DMS53 (cell line): ENCODE data around the gene EXPH5.
"Not testable (repeated sequence)": the region's sequence is repeated elsewhere in the genome, so short reads cannot be mapped to it uniquely, and the experiment has no call there.

Source experiments
- DNase-seq: peaks from one replicate; lab custom pipeline; 2025; lab: John Stamatoyannopoulos, UW

Gene EXPH5, protein sequence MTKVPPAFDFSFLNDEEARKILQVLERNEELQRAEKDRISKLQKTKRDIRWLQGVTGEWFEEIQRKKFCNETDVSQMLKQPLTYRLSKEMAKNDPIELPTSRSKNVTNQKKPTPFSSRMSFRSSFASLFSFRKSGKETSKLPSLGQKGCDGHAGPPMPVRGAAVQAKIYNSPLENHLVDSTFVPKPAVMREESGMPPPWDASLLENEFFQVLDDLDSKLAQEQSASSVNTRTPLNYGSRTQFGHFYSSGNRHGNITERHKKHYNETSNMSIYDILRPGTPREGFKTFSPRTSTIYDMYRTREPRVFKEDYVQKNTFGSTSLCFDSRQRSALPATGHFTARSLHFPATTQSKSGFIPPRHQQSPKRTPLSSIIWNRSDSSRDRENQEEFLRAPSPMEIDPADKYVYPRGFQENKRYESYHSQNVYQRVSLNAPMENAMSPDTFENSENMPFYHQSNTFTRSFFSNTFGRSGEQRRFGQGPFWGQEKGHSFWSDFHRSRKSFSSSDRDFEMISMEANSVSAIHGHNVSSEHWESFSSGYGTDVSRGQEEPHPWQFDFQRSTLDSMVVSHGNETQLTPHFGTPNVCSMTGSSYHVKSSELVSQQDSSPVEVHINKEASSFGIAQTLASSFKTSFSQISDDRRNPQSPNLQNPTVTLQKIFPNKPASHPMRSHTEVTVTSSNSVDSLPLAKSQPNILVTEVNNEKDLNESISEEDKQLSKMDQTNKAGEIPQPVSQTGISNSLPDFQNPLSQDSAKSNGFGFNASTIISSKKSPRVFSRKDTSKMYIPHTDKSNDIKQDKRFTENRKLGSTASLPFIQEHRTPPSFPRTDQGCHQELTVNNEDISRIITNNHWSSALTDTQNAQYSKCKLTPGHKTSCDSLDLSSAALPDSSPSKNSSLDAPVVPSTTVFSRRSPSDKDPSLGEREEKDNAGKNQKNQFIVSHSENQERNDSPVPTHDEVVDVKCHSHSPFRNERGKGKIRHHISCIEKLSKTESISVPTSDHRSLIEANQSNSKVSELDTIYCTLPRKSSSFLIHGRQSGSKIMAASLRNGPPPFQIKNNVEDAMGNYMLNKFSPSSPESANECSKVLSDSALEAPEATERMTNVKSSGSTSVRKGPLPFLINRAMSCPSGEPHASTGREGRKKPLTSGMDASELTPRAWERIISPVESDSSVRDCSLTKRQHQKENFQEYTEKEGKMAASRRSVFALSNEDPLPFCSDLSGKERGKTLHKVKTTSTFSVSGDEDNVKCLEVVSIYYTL (N-terminal part only)

DNA sequence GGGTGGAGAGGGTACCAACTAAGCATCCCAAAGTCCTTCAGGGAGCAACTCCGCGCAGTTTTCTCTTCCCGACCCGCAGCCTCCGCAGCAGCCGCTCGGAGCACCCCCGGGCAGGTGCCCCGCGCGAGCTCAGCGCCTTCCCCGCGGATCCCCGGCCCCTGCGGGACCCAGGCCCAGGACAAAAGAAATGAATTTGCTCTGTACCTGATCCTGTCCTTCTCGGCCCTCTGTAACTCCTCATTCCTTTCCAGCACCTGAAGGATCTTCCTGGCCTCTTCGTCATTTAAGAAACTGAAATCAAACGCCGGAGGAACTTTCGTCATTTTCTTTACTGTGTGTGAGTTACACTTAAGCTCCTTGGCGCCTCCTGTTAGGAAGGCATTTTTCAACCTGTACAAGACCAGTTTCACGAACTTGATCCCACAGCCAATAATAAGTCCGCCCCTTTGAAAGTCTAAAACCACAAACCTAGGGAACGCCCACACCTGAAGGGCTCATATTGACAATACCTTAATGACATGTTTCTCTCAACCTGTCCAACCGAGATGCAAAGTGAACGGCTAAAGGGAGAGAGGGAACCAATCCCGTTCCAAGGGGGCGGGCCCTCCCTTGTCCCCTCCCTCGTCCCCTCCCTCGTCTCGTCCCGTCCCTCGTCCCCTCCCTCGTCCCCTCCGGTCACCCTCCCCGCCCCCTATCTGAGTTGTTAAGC, at the start of gene EXPH5:
TSS of gene EXPH5 (minus strand) at position 555 of the 709 bp plus-strand sequence. CDS start at position 323, 232 bp downstream.
- DNase-seq: peak; percentile 99

DNA sequence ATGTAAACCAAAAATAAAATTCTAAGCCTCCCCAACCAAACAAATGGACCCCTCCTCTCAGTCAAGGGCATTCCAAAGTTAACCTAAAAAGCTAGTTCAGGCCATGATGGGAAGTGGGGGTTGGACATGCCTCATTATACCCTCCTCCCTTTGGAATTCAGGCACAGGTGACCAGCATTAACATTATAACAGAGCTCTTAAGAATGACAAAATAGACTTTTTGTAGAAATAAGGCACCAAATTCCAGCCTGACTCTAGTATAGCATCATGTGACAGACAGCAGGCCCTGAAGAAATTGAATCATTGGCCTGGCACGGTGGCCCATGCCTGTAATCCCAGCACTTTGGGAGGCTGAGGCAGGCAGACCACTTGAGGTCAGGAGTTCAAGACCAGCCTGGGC, 48.2 kb upstream of the EXPH5 start:
- not testable (repeated sequence) for DNase-seq

DNA sequence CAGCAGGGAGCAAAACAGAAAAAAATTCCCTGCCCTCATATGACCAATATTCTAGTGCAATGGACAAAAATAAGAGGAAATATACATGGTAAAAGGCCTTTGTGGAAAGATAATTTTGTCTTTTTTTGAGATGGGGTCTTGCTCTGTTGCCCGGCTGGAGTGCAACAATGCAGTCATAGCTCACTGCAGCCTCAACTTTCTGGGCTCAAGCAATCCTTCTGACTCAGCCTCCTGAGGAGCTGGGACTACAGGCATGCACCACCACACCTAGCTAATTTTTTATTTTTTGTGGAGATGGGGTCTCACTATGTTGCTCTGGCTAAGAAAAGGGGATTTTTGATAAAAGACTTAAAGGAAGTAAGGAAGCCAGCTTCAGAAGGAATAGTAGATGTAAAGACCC, 45.6 kb upstream of the EXPH5 start:
- DNase-seq: no peak

DNA sequence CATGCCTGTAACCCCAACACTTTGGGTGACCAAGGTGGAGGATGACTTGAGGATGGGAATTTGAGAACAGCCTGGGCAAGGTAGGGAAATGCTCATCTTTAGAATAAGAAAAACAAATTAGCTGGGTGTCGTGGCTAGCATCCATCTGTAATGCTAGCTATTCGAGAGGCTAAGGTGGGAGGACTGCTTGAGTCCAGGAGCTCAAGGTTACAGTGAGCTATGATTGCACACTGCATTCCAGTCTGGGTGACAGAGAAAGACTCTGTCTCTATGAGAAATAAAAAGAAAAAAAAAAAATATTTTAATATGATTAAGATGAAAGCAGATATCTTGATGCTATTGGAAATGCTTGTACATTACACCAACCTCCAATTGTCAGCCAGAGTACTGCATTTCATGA, 42.7 kb upstream of the EXPH5 start:
- no peak for DNase-seq

DNA sequence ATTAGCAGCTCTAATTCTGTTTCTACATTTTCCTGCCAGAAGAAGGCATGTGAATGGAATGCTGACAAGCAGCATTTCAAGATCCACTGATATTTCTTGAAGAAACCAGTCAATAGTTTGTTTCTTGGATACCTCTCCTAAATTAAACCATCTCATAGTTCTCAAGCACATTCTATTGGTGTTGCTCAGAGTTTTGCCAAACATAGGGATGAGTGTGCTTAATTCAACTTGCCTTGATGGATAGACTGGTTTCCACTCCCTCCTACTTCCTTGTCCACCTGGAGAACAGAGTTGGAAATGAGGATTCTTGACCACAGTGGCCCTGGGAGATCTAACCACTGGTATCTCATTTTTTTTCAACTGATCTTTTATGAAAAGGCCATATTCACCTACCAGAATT, 41.5 kb upstream of the EXPH5 start:
- DNase-seq: no peak

DNA sequence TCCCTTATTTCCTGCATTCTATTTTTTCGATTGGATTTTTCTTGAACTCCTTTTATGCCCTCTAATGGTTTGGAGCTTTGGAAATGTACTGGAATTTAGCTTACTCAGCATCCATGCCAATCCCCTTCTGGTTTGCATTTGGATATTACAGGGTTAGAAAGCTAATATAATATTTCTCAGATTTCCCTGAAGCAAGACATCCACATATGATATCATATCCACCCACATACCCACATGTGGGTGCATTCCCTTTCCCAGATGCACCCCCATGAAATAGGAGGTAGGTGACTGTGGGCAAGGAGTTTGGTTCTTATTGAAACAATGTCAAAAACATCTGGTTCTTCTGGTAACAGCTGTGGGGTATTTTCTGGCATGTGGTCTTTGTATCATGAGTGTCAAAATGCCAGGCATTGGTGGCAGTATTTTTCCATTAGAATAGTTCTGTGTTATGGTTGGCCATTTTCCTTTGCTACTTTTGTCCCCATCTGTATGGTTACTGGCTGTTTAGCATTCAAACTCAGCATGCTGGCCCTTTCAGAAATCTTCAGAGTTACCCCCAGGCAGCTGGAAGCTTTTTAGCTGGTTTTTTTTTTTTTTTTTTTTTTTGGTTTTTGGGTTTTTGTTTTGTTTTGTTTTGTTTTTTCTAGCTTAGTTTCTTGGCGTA, 38.6 kb upstream of the EXPH5 start:
- no peak for DNase-seq

DNA sequence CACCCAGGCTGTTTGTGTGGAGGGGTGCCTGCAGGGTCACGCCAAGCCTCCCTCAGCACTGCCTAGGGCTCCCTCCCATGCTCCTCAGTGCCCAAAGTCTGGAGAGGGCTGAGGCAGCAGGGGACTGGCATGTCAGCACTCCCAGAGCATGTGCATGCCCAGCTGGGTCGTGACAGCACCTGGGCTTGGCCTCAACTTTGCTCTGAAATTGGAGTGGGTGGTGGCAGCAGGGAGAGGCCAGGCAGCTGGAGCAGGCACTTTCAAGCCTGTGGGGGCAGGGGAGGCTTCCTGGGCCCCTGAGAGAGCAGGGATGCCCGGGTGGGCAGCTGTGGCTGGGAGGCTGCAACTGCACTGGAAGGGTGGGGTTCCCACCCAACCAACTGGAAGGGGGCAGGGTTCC, 35.7 kb upstream of the EXPH5 start:
- DNase-seq: no peak

DNA sequence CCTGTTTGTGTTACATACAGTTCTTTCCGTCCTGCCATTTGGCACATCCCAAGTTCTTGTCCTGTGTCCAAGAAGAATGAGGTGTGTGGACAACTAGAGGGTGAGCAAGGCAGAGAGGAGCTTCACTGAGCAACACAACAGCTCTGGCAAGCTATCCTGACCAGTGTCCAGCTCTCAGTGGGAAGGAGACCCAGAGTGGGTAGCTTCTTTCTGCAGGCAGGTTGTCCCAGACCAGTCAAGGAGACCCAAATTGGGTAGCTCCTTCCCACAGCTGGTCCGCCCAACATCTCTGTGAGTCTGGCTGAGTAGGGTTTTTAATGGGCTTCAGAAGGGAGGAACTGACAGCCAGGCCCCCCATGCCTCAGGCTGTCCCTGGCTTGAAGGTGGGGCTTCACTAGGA, 35.2 kb upstream of the EXPH5 start:
- DNase-seq: peak; percentile 11

DNA sequence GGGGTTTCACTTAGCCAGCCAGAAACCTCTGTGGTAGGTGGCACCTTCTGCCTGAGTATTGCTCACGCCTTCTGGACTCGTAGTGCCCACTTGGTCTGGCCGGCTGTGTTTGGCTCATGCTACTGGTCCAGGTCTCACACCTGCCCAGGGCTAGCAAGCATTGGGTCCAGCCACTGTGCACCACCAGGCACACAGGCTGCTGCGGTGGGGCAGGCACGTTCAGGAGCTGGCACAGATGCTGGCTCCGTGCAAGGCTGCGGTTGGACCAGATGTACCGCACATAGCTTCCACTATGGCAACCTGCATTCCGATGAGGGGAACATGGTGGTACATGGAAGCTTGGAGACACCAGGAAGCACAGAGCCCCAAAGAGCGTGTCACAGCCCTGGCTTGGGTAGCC, 34.8 kb upstream of the EXPH5 start:
- DNase-seq: no peak

DNA sequence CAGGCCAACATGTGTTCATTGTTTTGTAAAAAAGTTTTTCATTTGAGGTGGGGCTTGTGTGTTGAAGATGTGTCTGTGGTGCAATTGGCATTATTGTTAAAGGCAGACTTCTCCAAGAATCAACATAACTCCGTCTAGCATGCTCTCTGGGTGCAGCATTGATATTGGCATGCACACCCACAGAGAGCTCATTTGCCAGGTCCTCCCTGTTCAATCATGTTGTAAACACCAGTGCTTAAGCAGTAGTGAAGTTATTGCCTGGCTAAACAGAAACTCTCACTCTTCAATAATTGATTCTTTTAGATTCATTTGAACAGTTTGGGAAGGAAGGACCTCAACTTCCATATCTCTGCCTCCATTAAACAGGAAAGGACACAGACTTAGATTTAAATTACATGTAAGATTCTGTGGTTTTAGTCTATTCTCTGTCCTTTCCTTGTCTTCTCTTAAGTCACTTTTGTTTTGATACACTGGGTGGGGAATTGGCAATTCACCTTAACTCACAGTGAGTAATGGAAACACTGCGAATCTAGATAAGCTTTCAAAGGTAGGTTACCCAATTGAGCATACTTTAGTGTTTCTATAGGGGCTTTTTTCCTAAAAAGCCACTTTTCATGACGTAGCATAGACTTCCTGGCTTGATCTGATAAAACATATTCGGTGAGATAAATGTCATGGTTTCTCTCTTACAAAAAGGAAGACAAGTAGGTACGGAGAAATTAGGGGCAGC, 30.8 kb upstream of the EXPH5 start:
- DNase-seq: no peak

DNA sequence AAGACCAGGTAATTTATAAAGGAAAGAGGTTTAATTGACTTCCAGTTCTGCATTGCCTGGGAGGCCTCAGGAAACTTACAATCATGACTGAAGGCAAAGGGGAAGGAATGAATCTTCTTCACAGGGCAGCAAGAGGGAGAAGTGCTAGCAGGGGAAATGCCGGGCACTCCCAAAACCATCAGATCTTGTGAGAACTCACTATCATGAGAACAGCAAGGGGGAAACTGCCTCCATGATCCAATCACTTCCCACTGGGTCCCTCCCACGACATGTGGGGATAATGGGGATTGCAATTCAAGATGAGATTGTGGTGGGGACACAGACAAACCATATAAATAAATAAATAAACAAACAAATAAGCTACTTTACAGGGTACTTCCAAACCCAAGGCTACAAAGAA, 28.8 kb upstream of the EXPH5 start:
- DNase-seq: no peak

DNA sequence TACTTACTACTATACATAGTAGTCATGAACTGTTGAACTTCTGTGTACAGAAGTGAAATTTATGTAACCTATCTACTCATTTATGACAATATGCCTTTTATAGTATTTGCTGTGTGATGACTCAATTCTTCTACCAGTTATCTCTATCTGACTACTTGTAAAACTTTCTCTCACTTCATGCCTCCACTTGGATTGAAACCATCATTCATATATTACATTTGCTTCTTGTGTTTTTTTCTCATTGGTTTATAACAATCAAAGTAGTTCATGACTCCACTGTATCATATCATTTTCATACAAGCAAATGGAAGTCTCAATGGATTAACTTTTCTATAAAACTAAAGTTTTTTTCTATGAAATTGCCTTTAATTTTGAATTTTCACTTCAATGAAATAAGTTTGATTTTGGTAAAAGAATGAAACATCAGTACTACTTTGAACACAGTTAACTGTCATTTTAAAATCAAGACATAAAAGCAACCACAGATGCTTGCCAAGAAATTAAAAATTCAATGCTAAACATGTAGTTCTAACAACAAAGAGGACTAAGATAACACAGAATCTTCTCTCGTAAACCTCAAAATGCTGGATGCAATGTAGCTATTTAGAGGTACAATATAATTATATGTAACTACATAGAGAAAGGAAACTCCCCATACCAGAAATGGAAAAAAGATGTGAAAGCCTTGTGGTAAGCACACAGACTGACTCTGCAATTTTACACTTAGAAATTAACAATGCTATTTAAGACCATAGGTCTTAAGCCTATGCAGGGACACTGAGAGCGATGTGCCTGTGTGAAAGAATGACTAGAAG, 27.6 kb upstream of the EXPH5 start:
- peak; percentile 40 for DNase-seq

DNA sequence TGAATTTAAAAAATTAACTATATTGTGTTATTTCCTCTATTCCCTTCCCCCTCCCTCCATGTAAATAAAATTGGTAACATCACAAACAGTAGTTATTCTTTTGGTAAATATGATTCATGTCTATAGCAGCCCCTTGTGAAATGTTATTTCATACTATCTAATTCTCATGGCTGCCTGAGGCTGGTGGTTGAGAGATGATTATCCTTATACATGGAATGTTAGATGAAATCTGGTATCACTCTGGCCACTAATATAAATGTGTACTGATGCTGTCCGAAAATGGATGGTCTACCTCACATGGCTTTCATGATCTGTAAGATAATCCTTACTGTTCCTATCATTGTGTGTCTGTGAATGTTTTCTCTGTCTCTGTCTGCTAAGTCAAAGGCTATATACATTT, 25.0 kb upstream of the EXPH5 start:
- no peak for DNase-seq

DNA sequence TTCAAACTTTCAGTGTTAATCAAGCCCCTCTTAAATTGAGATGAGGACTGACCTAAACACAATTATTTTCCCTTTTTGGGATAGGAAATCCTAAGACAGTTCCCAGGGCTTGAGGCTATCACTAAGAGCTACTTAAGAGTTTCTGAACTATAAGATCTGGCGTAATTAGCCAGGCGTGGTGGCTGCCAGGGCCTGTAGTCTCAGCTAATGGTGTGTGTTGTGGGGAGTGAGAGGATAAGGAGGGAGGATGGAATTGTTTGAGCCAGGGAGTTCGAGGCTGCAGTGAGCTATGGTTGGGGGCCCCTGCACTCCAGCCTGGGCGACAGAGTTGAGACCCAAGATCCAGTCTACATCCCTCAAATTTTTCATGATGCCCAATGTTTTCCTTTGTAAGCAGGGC, 23.5 kb upstream of the EXPH5 start:
- DNase-seq: no peak

DNA sequence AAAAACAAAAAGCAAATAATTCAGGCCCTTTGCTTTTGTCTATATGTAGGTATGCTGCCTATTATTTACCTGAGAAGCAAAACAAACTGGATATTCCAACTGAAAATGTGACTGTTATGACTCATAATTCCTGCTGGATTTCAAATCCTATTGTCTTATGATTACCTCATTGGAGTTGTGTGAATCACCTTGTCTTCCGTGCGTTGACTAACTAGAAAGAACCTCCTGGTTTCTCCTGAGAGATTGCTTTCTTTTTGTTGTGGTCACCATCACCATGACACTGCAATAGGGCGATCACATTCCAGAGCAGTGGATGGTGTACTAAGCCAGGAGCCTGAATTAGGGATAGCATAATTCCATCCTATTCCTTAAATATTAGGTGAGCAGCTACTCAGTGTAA, 23.0 kb upstream of the EXPH5 start:
- DNase-seq: peak; percentile 93

DNA sequence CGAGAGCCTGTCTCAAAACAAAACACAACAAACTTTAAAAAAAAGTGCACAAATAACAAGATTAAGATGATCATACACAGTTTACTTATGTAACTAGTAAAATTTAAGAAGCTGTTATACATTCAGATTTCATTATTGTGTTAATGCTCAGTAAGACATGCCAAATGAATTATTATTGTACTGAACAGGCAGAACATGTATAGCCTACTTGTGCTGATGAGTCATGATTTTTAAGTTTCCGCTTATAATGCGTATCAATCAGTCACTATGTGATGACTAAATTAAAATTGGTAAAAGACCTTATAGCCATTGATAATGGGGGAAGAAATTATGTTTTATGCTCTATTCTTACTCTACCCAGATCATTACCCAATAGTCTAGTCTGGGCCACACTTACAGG, 20.5 kb upstream of the EXPH5 start:
- DNase-seq: no peak

DNA sequence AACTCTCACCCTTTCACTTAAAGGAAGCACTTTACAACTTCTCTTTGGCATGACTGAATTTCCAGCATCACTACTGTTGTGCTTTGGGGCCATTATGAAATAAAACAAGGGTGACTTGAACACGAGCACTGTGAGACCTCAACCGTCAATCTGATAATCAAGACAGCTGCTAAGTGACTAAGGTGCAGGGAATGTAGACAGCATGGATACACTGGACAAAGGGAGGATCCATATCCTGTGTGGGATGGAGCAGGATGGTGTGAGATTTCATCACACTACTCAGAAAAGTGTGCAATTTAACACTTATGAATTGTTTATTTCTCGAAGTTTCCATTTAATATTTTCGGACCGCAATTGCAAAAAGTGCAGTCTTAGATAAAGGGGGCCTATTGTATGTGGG, 16.1 kb upstream of the EXPH5 start:
- DNase-seq: peak; percentile 19

DNA sequence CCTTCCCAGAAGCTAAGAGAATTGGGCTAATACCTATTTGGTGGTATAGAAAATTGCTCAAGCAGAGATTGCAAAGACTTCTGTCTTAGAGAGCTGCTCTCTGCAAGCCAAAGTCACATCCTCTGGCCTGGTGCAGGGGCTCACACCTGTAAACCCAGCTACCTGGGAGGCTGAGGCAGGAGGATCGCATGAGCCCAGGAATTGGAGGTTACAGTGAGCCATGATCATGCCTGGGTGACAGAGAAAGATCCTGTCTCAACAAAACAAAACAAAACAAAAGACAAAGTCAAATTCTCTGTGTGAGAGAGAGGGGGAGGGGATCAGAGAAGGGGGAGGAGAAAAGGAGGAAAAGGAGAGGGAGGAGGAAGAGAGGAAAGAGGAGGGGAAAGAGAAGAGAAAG, 15.0 kb upstream of the EXPH5 start:
- DNase-seq: no peak

DNA sequence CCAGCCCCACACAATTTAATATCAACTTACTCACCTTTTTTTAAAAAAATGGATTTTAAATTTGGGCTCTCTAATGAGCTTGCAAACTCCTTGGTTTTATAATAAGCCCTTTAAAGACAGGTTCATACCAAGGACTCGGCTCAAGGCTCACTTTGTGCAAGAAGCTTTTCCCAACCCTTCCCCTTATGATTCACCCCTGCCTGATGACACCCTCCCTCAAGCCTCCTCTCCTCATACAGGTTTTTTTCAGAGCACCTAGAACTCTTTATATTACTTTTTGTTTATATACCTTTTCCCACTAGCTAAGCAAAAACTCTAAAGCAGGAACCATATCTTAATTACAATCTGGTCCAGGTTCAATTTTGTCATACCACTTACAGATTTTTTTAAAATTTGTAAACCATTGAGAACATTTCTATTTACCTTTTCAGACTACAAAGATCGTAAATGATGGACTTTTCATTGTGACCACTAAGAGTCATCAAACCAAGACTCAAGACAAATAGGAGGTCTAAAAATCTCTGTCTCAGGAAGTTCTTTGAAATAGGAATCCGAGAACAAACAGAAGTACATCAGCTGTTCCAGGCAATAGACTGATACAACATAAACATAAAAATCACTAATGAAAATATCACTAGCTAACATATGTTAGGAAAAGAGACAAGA, 13.1 kb upstream of the EXPH5 start:
- DNase-seq: no peak
